ENCODE measurements around the gene ATG10.

ATG10 gene

DNA sequence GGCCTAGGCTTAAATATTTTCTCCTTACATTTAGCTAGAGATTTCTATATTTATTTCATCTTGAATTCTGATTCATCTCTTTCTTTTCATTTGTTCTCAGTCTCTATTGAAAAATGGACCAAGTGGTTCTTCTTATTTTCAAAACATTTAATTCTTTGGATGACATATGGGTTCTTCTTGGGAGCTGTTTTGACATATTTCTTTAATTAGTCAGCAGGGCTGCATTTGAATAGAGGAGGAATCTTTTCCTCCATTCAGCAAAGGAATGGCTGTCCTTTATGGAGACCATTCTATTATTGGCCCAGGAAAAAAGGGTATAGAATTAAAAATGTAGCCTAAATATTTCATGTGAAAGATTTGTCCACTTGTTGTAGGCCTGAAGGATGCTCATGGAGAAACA lies 196.5 kb downstream of the ATG10 start:
- peak; percentile 11 for DNase-seq

DNA sequence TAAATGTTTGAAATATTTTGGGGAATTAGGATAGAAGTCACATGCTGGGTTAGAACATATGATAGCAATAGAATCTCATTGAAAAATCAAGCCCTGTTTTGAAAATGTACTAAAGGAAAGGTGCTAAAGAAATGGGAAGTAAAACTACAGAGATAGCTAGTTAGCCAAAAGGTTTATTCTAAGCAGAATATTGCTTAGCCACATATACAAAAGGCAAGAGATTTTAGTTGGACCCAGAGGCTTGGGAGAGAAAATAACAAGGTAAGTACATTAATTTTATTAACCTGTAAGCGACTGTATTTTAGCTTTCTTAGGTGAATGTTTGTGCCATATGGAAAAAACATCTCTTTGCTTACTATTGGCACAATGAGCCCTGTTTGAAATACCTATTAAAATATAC lies 198.1 kb downstream of the ATG10 start:
- DNase-seq: no peak

DNA sequence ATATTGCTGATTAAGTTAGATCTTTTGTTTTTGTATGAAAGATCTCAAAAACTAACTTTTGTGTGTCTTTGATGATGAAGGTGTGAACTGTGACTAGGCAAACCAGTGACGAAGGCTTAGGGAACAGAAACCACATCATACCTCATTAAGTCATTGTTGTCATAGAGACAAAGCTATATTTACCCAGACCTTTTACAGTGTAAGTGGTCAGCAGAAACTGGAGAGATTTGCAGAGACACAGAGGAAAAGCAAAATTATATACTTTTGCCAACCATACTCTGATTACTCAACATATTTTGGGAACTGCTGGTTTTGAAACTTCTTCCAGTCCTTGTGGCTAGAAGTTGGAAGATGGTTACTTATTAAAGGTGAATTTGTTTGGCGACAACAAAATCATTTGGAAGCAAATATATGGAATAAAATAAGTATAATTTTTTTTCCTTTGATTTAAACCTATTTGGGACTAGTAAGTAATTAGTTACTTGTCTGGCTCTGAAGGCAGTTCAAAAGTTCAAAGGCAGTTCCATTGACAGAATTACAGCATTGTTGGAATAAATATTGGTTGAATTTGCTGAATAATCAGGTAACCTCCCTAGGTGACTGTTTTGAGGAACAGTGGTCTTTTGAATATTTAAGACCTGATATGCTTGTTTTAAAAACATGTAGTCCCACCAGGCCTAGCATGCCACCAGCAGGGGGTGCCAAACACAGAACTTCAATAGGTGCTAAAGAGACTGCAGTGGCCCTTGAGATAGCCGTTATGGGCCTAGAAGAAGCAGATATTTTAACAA lies 202.5 kb downstream of the ATG10 start:
- DNase-seq: peak; percentile 16

- no peak for DNase-seq
These were observed 203.0 kb downstream of the ATG10 start for GRCh38 chr5:82174919-82175219.

DNA sequence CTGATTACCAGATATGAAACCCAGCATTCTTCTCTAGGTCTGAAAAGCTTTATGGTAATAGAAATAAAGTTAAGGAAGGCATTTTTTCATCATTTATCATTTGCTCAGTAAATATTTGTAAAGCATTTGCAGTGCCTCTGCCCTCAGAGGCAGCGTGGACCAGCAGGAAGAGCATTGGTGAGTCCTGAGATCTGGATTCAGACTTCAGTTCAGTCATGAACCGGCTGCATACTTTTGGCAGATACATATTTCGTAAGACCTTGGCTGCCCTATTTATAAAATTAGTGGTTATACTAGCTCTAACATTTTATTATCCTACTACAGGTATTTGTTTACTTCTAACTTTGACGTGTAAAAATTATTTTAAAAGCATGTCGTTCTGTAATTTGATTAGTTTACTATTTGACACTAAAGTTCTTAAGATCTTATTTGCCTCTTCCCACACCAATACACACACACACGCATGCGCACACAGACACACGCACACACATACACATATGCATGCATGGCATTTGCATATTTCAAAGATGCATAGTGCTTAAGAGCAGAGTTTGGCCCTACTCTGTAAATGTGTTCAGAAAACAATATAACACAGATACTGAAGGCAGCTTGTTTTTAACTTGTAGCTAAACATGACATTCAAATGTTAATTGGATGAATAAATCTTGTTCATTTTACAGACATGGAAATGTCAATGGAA lies 204.4 kb downstream of the ATG10 start:
- DNase-seq: no peak

DNA sequence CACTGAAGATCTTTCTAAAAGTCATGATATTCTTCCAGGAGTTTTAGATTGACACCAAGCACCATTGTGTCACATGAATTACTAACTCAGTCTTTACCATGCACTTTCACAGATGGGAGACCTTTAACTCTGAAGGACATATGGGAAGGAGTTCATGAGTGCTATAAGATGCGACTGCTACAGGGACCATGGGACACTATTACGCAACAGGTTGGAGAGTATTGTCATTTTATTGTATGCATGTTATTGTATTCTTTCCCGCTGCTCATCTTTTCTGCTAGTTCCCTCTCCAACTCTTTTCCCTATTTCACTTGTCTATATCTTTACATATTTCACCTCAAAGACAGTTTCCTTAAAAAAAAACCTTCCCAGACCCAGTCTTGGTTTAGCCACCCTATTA lies 206.6 kb downstream of the ATG10 start:
- DNase-seq: no peak

GRCh38 chr5:82182662-82183061 lies 210.8 kb downstream of the ATG10 start:
- DNase-seq: no peak

- no peak for DNase-seq
These were observed 212.0 kb downstream of the ATG10 start for GRCh38 chr5:82183828-82184227.

- DNase-seq: no peak
These were observed 214.0 kb downstream of the ATG10 start for GRCh38 chr5:82185851-82186250.

GRCh38 chr5:82197550-82197949 lies 225.7 kb downstream of the ATG10 start:
- DNase-seq: no peak

DNA sequence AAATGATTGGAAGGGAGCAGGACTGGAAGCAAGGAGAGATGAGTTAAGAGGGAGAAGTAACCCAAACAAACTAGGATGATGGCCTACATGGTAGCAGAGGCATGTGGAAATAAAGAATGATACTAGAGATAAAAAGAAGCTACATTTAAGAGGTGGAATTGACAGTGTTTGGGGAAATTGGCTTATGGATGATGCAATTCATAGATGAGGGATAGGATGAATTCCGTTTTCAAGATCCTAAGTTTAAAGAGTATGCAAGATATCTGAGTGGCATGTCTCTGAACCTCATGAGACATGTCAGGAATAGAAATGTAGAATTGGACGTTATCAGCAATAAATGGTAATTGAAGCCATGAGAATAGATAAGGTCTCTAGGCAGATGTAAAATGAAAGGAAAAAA lies 232.7 kb downstream of the ATG10 start:
- DNase-seq: no peak

GRCh38 chr5:82205005-82205404 lies 233.2 kb downstream of the ATG10 start:
- DNase-seq: no peak

- DNase-seq: no peak
These were observed 236.5 kb downstream of the ATG10 start for GRCh38 chr5:82208371-82208770.

DNA sequence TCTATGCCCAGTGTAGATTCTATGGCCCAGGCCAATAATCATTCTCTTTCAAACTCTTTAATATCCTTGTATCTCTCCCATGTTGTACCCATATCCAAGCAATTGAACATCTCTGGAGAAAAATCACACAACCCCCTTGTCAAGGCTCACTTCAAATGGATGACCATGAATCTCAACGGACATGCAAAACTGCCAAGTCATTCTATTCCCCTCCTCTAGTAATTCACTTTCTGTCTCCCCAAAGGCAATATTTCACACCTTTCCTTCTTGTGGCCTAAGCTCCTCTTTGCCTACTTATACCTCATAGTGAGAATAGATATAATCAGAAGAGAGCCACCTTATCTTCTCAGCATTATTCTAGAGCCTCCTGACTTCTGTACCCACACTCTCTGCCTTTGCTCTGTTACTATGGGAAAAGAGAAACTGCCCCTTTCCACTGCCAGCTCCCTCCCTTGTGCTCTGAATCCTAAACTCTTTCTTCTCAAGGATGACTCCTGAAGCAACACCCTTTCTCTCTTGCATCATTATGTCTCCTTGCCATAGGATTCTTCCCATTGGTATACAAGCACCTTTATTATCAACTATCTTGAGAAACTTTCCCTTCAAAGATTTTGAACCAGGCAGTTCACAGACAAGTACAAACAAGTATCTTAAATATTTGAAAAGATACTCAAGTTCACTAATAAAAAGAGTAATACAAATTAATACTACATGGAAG lies 240.2 kb downstream of the ATG10 start:
- DNase-seq: no peak

DNA sequence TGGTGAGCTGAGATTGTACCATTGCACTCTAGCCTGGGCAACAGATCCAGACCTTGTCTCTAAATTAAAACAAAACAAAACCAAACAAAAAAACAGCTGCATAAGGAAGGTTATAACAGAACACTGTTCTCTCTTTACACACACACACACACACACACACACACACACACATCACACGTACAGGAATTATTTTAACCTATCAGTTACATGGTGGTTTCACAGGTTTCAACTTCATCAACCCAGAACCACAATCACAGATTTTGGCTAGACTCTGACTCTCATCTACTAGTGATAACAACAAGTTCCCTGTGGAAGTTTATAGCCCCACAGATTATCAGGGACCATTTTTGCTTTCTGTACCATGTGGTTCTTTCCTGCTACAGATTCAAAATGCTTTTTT lies 246.1 kb downstream of the ATG10 start:
- DNase-seq: no peak

GRCh38 chr5:82218374-82219156 lies 246.7 kb downstream of the ATG10 start:
- DNase-seq: no peak

GRCh38 chr5:82221020-82221419 lies 249.2 kb downstream of the ATG10 start:
- no peak for DNase-seq

DNA sequence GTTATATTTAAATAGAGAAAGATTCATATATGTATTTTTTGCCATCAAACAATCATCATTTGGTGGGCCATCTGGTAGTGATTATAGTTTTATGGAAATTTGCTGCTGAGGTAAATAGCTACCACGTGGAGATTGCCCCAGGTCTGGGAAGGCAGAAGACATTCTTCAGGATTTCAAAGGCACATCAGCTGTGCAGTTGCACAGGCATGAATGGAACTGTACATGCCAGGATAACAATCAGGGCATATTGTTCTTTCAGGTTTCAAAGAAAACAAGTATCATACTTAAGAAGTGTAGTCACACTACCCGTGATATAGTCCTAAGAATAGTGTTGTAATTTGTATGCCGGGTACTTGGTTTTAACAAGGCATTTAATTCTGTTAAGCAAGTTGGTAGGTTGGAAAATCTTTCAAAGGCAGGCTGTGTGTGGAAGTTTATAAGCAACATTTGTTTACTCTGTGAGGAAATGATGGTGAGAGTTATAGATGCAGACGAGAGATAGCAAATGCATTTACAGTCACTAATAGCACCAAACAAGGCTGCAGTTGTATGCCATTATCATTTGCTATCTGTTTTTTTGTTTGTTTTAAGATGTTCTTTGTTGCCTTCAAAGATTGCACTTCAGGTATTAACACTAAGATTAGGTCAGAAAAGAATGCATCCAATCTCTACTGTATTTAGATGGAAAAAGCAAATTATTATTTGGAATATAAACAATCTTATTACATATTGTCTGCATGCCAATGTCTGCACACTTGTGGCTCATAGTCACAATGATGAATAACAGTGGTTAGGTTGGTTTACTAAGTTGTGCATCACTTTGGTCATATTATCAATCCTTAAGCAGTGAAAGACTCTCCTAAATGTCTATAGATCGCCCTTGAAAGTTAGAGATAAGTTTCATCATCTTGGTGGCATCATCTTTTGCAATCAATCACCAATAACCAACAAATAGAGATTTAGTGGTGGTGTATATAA lies 251.1 kb downstream of the ATG10 start:
- DNase-seq: no peak

DNA sequence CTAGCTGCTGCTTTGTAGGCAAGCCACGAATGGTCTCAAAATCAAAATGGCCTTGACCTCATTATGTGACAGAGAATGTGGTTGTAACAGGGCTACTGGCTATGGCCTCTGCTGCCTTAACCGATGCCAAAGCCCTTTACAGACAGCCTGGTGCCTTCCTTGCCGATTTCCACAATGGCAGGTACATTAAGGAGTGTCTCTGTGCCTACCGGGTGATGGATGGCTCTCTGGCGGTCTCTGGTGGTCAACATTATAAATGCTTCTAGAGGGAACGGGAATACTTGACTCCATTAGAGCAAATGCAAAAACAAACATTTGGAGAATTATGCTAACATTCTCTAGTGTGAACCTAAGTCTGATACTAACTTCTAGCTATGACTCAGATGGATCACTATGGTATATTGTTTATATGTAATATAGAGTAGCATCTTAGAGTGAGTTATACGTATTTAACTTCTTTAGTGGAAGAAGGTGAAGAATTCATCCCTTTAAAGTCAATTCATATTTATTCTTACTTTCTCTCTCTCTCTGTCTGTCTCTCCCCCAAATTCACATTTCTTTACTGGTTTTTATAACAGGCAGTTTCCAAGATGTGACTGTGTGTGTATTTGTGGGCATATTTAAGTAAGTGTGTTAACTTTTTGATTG lies 253.8 kb downstream of the ATG10 start:
- peak; percentile 23 for DNase-seq

DNA sequence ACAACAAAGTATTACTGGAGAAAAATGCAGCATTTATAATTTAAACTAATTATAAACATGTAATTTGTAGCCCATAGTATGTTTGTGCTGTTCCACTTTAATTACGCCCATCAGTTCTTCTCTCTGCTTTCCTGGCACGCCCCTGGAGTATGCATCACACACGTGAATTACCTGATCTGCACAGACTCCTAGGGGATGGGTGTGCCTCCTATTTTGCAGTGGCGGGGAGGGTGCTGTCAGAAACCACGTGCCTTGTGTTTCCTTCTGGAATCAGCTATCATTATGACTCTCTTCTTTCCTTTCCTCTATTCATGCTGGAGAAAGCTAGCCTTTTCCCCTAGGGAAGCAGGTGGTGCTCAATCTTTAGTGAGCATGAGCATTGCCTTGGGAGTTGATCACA lies 263.1 kb downstream of the ATG10 start:
- DNase-seq: no peak

- no peak for DNase-seq
These were observed 272.3 kb downstream of the ATG10 start for GRCh38 chr5:82244151-82244550.
